IMR-90 (cell line): ENCODE data around the gene FMO1. TPM values are rescaled to one million over a fixed set of nuclear protein-coding genes. Genes with fewer than 3 reads are reported as not detected.

Experiments
- ATAC-seq: fragments of 200-7000 bp; cut with Tn5 transposase; 2 replicates; pipeline ENCODE4 v1.9.1; 2020; ENCODE audit warnings: low read depth, mild to moderate bottlenecking, moderate library complexity
- BruUV-seq: library from RNA; stranded (reverse); fragments of 400-500 nt; replicated peaks from 2 replicates; lab custom pipeline; 2021; lab: Mats Ljungman, UMichigan
- CTCF ChIA-PET: fragments of 300-600 bp; formaldehyde crosslinking; extraction: SDS; loops from one replicate; lab custom pipeline; 2021; ENCODE audit warnings: antibody characterized with exemption; lab: Yijun Ruan, JAX
- POLR2A ChIA-PET: fragments of 300-600 bp; sonication (Branson Sonifier 250); formaldehyde crosslinking; loops from one replicate; lab custom pipeline; 2022; ENCODE audit warnings: antibody characterized with exemption; ENCODE audit not compliant: unreplicated experiment; lab: Charles Lee
- DNase-seq: peaks from one replicate; pipeline ENCODE4 v3.0.0; 2013
- H2AFZ ChIP-seq: replicated peaks from 2 replicates; pipeline ENCODE3; 2013; ENCODE audit warnings: low read length, mild to moderate bottlenecking; ENCODE audit not compliant: poor library complexity
- H2AK5ac ChIP-seq: 2 replicates; pipeline ENCODE4 v1.6.1; 2013; ENCODE audit warnings: low read depth, low read length, inconsistent platforms
- H2AK9ac ChIP-seq: replicated peaks from 2 replicates; pipeline ENCODE3; 2013; ENCODE audit warnings: mild to moderate bottlenecking, low read depth, low read length, moderate library complexity; ENCODE audit not compliant: poor library complexity
- H2BK120ac ChIP-seq: 2 replicates; pipeline ENCODE4 v1.6.1; 2013; ENCODE audit warnings: low read depth, low read length, inconsistent platforms
- H2BK15ac ChIP-seq: 3 replicates; pipeline ENCODE4 v1.6.1; 2013; ENCODE audit warnings: low read depth, low read length, inconsistent platforms
- H2BK20ac ChIP-seq: 2 replicates; pipeline ENCODE4 v1.6.1; 2013; ENCODE audit warnings: low read depth, mild to moderate bottlenecking, inconsistent platforms, low read length, moderate library complexity
- H2BK5ac ChIP-seq: 2 replicates; pipeline ENCODE4 v1.6.1; 2013; ENCODE audit warnings: mild to moderate bottlenecking, low read depth, low read length, inconsistent platforms; ENCODE audit not compliant: poor library complexity, severe bottlenecking
- H3K14ac ChIP-seq: replicated peaks from 2 replicates; pipeline ENCODE4 v1.6.1; 2013; ENCODE audit warnings: low read depth, low read length, inconsistent platforms
- H3K18ac ChIP-seq: 2 replicates; pipeline ENCODE4 v1.6.1; 2013; ENCODE audit warnings: low read depth, low read length, control low read depth
- H3K23ac ChIP-seq: 2 replicates; pipeline ENCODE4 v1.6.1; 2013; ENCODE audit warnings: low read depth, low read length, inconsistent platforms
- H3K27ac ChIP-seq: 2 replicates; pipeline ENCODE4 v1.5.1; 2013; ENCODE audit warnings: mild to moderate bottlenecking, control low read depth, low read length; ENCODE audit not compliant: insufficient read depth
- H3K27me3 ChIP-seq: 2 replicates; pipeline ENCODE4 v1.6.1; 2013; ENCODE audit warnings: low read length; ENCODE audit not compliant: control insufficient read depth, insufficient read depth
- H3K36me3 ChIP-seq: 2 replicates; pipeline ENCODE4 v1.6.1; 2013; ENCODE audit warnings: low read length, mixed read lengths; ENCODE audit not compliant: control insufficient read depth, insufficient read depth
- H3K4ac ChIP-seq: 2 replicates; pipeline ENCODE4 v1.6.1; 2013; ENCODE audit warnings: low read depth, low read length, inconsistent platforms
- H3K4me1 ChIP-seq: 2 replicates; pipeline ENCODE4 v1.6.1; 2013; ENCODE audit warnings: low read length, mixed read lengths; ENCODE audit not compliant: control insufficient read depth, insufficient read depth
- H3K4me2 ChIP-seq: 2 replicates; pipeline ENCODE4 v1.6.1; 2013; ENCODE audit warnings: low read depth, mild to moderate bottlenecking, control low read depth, low read length, moderate library complexity
- H3K4me3 ChIP-seq: 2 replicates; pipeline ENCODE4 v1.5.1; 2013; ENCODE audit warnings: low read depth, mild to moderate bottlenecking, control low read depth, low read length, moderate library complexity; ENCODE audit not compliant: insufficient read depth
- H3K56ac ChIP-seq: 2 replicates; pipeline ENCODE4 v1.6.1; 2013; ENCODE audit warnings: low read length, inconsistent platforms; ENCODE audit not compliant: insufficient read depth; ENCODE audit errors: extremely low read depth
- H3K79me1 ChIP-seq, 2 experiments: 2 replicates each; pipeline ENCODE4 v1.6.1; 2013; ENCODE audit warnings: low read length in 2 of 2, inconsistent platforms in 1 of 2, low read depth in 1 of 2
- H3K9ac ChIP-seq: 2 replicates; pipeline ENCODE4 v1.6.1; 2013; ENCODE audit warnings: low read depth, low read length, control low read depth
- H3K9me1 ChIP-seq: 2 replicates; pipeline ENCODE4 v1.6.1; 2013; ENCODE audit warnings: low read length, inconsistent platforms; ENCODE audit not compliant: insufficient read depth
- H3K9me3 ChIP-seq: 2 replicates; pipeline ENCODE4 v1.6.1; 2013; ENCODE audit warnings: low read length; ENCODE audit not compliant: control insufficient read depth, insufficient read depth
- H4K20me1 ChIP-seq: 2 replicates; pipeline ENCODE4 v1.6.1; 2013; ENCODE audit warnings: low read length, inconsistent platforms; ENCODE audit not compliant: insufficient read depth
- H4K5ac ChIP-seq: 2 replicates; pipeline ENCODE4 v1.6.1; 2013; ENCODE audit warnings: mild to moderate bottlenecking, low read depth, low read length, control low read depth
- H4K8ac ChIP-seq, 2 experiments: 2 replicates each; pipeline ENCODE4 v1.6.1; 2013; ENCODE audit warnings: low read depth in 2 of 2, low read length in 2 of 2, control low read depth in 1 of 2, inconsistent platforms in 1 of 2
- H4K91ac ChIP-seq: 2 replicates; pipeline ENCODE4 v1.6.1; 2013; ENCODE audit warnings: low read depth, low read length, inconsistent platforms; ENCODE audit not compliant: insufficient read depth
- CTCF ChIP-seq: conservative IDR thresholded peaks from 2 replicates; pipeline ENCODE4 v1.5.1; 2012; ENCODE audit warnings: mild to moderate bottlenecking, low read depth, low read length, improper control_type of control experiment
- RAD21 ChIP-seq: IDR thresholded peaks from 2 replicates; pipeline ENCODE4 v1.6.1; 2012; ENCODE audit warnings: low read length, improper control_type of control experiment
- RFX5 ChIP-seq: IDR thresholded peaks from 2 replicates; pipeline ENCODE4 v1.8.0; 2012; ENCODE audit warnings: low read depth, mild to moderate bottlenecking, low read length, moderate library complexity
- SMC3 ChIP-seq: fragments of 150-350 bp; IDR thresholded peaks from 2 replicates; pipeline ENCODE4 v1.6.1; 2016; ENCODE audit warnings: low read depth, mild to moderate bottlenecking, antibody characterized with exemption, low read length, moderate library complexity
- WGBS, 2 experiments: methylation state at CpG; one replicate each; pipeline versions ENCODE4 v1.1.5 to v1.1.7; 2013; ENCODE audit warnings: missing lambda C conversion rate in 2 of 2; ENCODE audit not compliant: insufficient read length in 1 of 2; ENCODE audit errors: extremely low coverage in 2 of 2; 5-methylcytosine and 5-hydroxymethylcytosine counted together
- dilution Hi-C: fragments of 300-500 bp; cut with HindIII; formaldehyde crosslinking; loops from one replicate; pipeline ENCODE4 v1.14.3; 2018; ENCODE audit warnings: low sequenced_read_pairs; ENCODE audit not compliant: unreplicated experiment
- in situ Hi-C: fragments of 300-500 bp; cut with MboI; formaldehyde crosslinking; loops from 3 replicates; pipeline ENCODE4 v1.14.3; 2019; ENCODE audit warnings: low sequenced_read_pairs, inconsistent platforms, mixed read lengths
- intact Hi-C: fragments of 100-400 bp; cut with micrococcal nuclease; formaldehyde crosslinking; loops from 2 replicates; pipeline ENCODE4 v1.10.0; 2022
- polyA plus RNA-seq, 3 experiments: library from polyadenylated mRNA; depleted of rRNA; stranded (reverse); fragments of >200 nt; gene quantifications; 2 replicates each; pipeline ENCODE4 v1.2.3, GENCODE V29; 2012; ENCODE audit warnings: low replicate concordance in 1 of 3
- total RNA-seq: library from RNA; depleted of rRNA; stranded (reverse); fragments of >200 nt; gene quantifications from 2 replicates; pipeline ENCODE4 v1.2.3, GENCODE V29; 2012

Gene FMO1
- total and polyA plus RNA-seq, 2 of the 4 experiments (the other 2 are of a cell fraction) = not detected

DNA sequence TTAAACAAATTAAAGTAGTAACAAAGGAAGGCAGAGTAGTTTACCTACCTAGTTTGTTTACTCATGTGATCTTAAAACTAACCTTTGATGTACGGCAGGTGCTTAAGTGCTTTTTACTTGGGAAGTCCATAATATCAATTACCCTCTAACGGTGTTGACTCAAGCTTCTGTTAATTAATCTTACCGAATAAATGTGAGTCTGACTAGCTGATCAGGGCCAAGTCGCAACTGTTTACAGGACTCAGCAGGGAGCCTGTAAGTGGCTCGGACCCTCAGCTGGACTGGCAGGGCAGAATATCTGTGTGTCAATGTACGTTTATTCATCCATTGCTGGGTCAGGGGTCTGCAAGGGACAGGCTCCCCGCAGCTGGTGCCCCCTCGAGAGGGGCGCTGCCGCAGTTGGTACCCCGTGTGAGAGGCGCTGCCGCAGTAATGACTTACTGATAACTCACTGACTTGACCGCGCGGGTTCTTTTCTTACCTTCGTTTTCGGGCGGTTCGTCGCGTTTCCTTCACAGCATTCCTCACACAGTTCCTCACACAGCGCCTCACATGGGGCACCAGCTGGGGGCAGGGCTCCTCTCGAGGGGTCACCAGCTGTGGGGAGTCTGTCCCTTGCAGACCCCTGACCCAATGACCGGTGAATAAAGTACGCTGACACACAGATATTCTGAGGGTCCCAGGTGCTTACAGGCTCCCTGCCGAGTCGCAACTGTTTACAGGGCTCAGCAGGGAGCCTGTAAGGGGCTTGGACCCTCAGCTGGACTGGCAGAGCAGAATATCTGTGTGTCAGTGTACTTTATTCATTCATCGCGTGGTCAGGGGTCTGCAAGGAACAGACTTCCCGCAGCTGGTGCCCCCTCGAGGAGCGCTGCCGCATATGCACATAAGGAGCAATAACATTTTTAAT lies 3.0 kb downstream of the FMO1 start:
- no peaks in the 10 kb centered on the region for H4K20me1 ChIP-seq
- no peak overlapping the region for H3K56ac ChIP-seq
- no peak overlapping the region for H4K91ac ChIP-seq
- no peak overlapping the region for H2BK20ac ChIP-seq
- H3K18ac ChIP-seq = no peak overlapping the region
- H3K4me1 ChIP-seq = 0 out of 2 replicates have a peak, but pooled peaks cover 2% of the 10 kb centered on the region
- CTCF ChIA-PET = interaction anchor here (0.7 kb wide), 1 partner anchor 892 kb away, joined by 3 read pairs; no protein-coding TSS in a partner anchor
- 2% methylated on average over 8 of the region's 34 CpGs; no CpG with 5 or more reads in 1 of the 2 experiments for WGBS, 2 experiments
- POLR2A ChIA-PET = no interaction called here
- no peak overlapping the region for H4K5ac ChIP-seq
- no peaks in the 10 kb centered on the region for H3K9me3 ChIP-seq
- H3K79me1 ChIP-seq = no peaks in the 10 kb centered on the region
- no peaks in the 10 kb centered on the region for H3K36me3 ChIP-seq
- peak overlapping the region; percentile 69 for H3K4me3 ChIP-seq
- H3K9ac ChIP-seq = peak overlapping the region; percentile 45; the same call in 1 of the 2 replicates
- dilution Hi-C loops = no loop called here
- peak overlapping the region; percentile 71 for H3K23ac ChIP-seq
- H3K9me1 ChIP-seq = peaks cover 4% of the 10 kb centered on the region; the same call in 1 of the 2 replicates
- DNase-seq = peak; percentile 33
- peak overlapping the region; percentile 93 for H2AFZ ChIP-seq
- no peak overlapping the region for H2AK5ac ChIP-seq
- H2BK5ac ChIP-seq = no peak overlapping the region
- intact Hi-C loops = loop anchor here (2.0 kb wide), 1 partner anchor 62 kb away; no protein-coding TSS in a partner anchor
- no peak overlapping the region for H2BK120ac ChIP-seq
- no peak overlapping the region for H4K8ac ChIP-seq
- H2BK15ac ChIP-seq = no peak overlapping the region
- peak overlapping the region; percentile 34 for H2AK9ac ChIP-seq
- no TSS peak for BruUV-seq
- TF ChIP-seq RFX5 (no peak), SMC3 (0 out of 2 replicates have a peak, but pooled peaks have one; percentile 3), CTCF (peak; percentile 62), RAD21 (peak; percentile 37)
- H3K27me3 ChIP-seq = no peaks in the 10 kb centered on the region; the same call in none of the 2 replicates
- H3K14ac ChIP-seq = no peak overlapping the region; the same call in 1 of the 2 replicates
- ATAC-seq = peak; percentile 83
- in situ Hi-C loops = no loop called here
- H3K27ac ChIP-seq = no peak overlapping the region
- peak overlapping the region; percentile 92 for H3K4me2 ChIP-seq
- no peak overlapping the region for H3K4ac ChIP-seq
